Kidney tubule cell (primary cell): Measurements from ENCODE around the gene CCM2L.
"Not testable (repeated sequence)": the region's sequence is repeated elsewhere in the genome, so short reads cannot be mapped to it uniquely, and the experiment has no call there.

Experiments used
- DNase-seq: peaks from one replicate; pipeline ENCODE4 v3.0.0-alpha.2; 2018; ENCODE audit warnings: low spot score

CCM2L gene

GRCh38 chr20:32031007-32031958 is 21.0 kb downstream of the CCM2L start:
- peak; percentile 90 for DNase-seq

GRCh38 chr20:32033316-32033715 is 23.1 kb downstream of the CCM2L start:
- no peak for DNase-seq

GRCh38 chr20:32033721-32034120 is 23.5 kb downstream of the CCM2L start:
- not testable (repeated sequence) for DNase-seq

- DNase-seq = no peak
Measured at GRCh38 chr20:32034581-32035425, 24.6 kb downstream of the CCM2L start.

GRCh38 chr20:32035426-32035779 is 25.2 kb downstream of the CCM2L start:
- DNase-seq = no peak

GRCh38 chr20:32036252-32036651 is 26.0 kb downstream of the CCM2L start:
- DNase-seq = no peak

- DNase-seq = no peak
Measured at GRCh38 chr20:32036716-32037485, 26.7 kb downstream of the CCM2L start.

GRCh38 chr20:32037929-32038328 is 27.7 kb downstream of the CCM2L start:
- peak; percentile 39 for DNase-seq

GRCh38 chr20:32040142-32040953 is 30.1 kb downstream of the CCM2L start:
- no peak for DNase-seq

- DNase-seq = no peak
Measured at GRCh38 chr20:32045999-32046398, 35.8 kb downstream of the CCM2L start.

- no peak for DNase-seq
Measured at GRCh38 chr20:32050324-32050841, 40.1 kb downstream of the CCM2L start.

- DNase-seq = no peak
Measured at GRCh38 chr20:32050851-32051556, 40.8 kb downstream of the CCM2L start.

GRCh38 chr20:32051720-32052089 is 41.5 kb downstream of the CCM2L start:
- DNase-seq = no peak

GRCh38 chr20:32052090-32052777 is 42.0 kb downstream of the CCM2L start, which contains the start of gene HCK:
Gene HCK (plus strand): TSS chr20:32052242.
- no peak for DNase-seq

- DNase-seq = no peak
Measured at GRCh38 chr20:32052778-32053362, 42.6 kb downstream of the CCM2L start.

GRCh38 chr20:32053648-32054047 is 43.4 kb downstream of the CCM2L start:
- DNase-seq = no peak

GRCh38 chr20:32056708-32057483 is 46.7 kb downstream of the CCM2L start:
- no peak for DNase-seq

- DNase-seq = no peak
Measured at GRCh38 chr20:32057656-32058184, 47.5 kb downstream of the CCM2L start.
